Left lung (tissue), 10 donors: ENCODE measurements around the gene GTF2E1. TPM values are rescaled to one million over a fixed set of nuclear protein-coding genes. Genes with fewer than 3 reads are reported as not detected.

Experiments used
- ATAC-seq: fragments of 200-7000 bp; cut with Tn5 transposase; one replicate; pipeline ENCODE4 v1.9.1; 2020; ENCODE audit warnings: moderate library complexity
- DNase-seq, 4 donors: peaks; one replicate each; pipeline ENCODE4 v3.0.0-alpha.2; 2013 to 2020
- H3K27ac ChIP-seq, 2 donors: fragments of 200-600 bp; sonication (generic) in 1 of 2; one replicate each; pipeline versions ENCODE4 v1.5.0 to v1.8.0; 2020 to 2021
- H3K27me3 ChIP-seq, 2 donors: fragments of 200-600 bp; sonication (generic) in 1 of 2; one replicate each; pipeline versions ENCODE4 v1.5.0 to v1.8.0; 2020 to 2021
- H3K36me3 ChIP-seq, 2 donors: fragments of 200-600 bp; sonication (generic) in 1 of 2; one replicate each; pipeline versions ENCODE4 v1.5.0 to v1.8.0; 2020 to 2021
- H3K4me1 ChIP-seq, 2 donors: fragments of 200-600 bp; one replicate each; pipeline ENCODE4 v1.8.0; 2021
- H3K4me3 ChIP-seq, 2 donors: fragments of 200-600 bp; sonication (generic) in 1 of 2; one replicate each; pipeline versions ENCODE4 v1.5.0 to v1.8.0; 2020 to 2021; ENCODE audit warnings: mild to moderate bottlenecking in 1 of 2
- H3K9me3 ChIP-seq, 2 donors: fragments of 200-600 bp; sonication (generic) in 1 of 2; one replicate each; pipeline versions ENCODE4 v1.5.0 to v1.8.0; 2020 to 2021
- intact Hi-C, 2 donors: fragments of 100-400 bp; cut with DNase I; formaldehyde crosslinking; loops; one replicate each; pipeline versions ENCODE4 v1.11.2 to v1.14.2; 2022
- polyA plus RNA-seq, 6 donors: library from polyadenylated mRNA; unstranded; fragments of 120-200 nt; gene quantifications; one replicate each; pipeline ENCODE4 v1.2.1, GENCODE V29; 2013; ENCODE audit not compliant: insufficient read length in 6 of 6
- total RNA-seq, 2 donors: library from RNA; stranded (reverse); fragmentation: NEBNext Ultra II Directional; extraction: Animal tissue kit (Norgen Biotek cat#: 25700); gene quantifications; one replicate each; pipeline ENCODE4 v1.2.1, GENCODE V29; 2021
- TF ChIP-seq, protein P1 (sequence below), 2 donors: fragments of 200-600 bp; sonication (generic) in 1 of 2; IDR thresholded peaks; one replicate each; pipeline versions ENCODE4 v1.5.0 to v1.8.0; 2021; ENCODE audit warnings: antibody characterized with exemption in 2 of 2
- donor health status: DM: no; HTN: yes; CAD: no.
- donor health status: DM: no; HTN: no; CAD: no.

GTF2E1 gene
- total and polyA plus RNA-seq, 8 donors, result 11.9 to 21.5 (median 14.1) TPM

DNA sequence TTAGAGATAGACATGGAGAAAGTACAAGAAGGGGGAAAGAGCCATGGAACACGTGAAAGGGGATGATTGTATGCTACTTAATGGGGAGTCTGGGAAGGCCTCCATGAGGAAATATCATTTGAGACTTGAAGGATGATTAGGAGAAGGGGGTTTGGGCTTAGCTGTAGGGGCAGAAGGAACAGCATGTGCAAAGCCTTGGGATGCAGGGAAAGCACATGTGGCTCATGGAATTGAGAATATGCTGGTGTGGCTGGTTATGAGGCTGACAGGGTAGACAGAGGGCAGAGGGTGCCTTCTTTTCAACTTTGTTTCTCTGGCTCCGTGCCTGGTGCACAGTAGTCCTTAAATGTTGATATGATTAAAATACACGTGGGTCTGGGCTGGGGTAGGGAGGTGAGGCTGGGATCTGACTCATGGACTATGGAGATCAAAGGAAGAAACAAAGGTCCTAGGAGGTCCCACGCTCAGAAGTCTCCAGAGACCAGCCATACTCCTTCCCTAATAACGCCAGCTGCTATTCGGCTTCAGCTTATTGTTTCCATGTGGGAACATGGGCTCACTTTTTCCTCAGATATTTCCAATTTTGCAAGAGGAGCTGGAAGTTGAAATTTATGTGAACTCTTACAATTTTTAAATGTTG is 1.1 kb downstream of the GTF2E1 start:
- Histone ChIP-seq H3K4me3 (peak overlapping the region; percentile 65 to 81), H3K4me1 (peaks cover 0 to 22% of the 10 kb centered on the region in 2 donors), H3K36me3 (no peaks in the 10 kb centered on the region), H3K9me3 (no peaks in the 10 kb centered on the region), H3K27ac (peak overlapping the region in 1 of 2 donors; percentile 98), H3K27me3 (no peaks in the 10 kb centered on the region)
- intact Hi-C loops, result no loop called here
- DNase-seq, result no peak
- TF ChIP-seq, protein P1, sequence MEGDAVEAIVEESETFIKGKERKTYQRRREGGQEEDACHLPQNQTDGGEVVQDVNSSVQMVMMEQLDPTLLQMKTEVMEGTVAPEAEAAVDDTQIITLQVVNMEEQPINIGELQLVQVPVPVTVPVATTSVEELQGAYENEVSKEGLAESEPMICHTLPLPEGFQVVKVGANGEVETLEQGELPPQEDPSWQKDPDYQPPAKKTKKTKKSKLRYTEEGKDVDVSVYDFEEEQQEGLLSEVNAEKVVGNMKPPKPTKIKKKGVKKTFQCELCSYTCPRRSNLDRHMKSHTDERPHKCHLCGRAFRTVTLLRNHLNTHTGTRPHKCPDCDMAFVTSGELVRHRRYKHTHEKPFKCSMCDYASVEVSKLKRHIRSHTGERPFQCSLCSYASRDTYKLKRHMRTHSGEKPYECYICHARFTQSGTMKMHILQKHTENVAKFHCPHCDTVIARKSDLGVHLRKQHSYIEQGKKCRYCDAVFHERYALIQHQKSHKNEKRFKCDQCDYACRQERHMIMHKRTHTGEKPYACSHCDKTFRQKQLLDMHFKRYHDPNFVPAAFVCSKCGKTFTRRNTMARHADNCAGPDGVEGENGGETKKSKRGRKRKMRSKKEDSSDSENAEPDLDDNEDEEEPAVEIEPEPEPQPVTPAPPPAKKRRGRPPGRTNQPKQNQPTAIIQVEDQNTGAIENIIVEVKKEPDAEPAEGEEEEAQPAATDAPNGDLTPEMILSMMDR (IDR thresholded peaks at IDR 0.05), result no peak
- ATAC-seq, result no peak

DNA sequence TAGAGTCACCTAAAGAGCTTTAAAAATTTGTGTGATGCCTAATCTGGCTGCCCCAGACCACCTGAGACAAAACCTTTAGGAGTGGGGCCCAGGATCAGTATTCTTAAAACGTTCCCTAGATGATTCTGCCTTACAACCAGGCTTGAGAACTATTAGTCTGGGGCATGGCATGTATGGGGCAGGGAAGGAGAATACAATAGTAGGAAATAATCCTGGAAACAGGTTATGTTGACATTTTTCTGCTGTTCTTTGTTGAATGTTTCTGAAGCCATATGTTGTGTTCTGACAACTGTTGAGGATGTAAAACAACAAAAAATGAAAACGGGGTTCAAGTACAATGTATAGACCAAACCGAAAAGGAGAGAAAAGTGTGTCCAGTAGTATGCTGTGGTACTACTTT is 2.9 kb downstream of the GTF2E1 start:
- Histone ChIP-seq H3K36me3 (peaks cover 0 to 1% of the 10 kb centered on the region in 2 donors), H3K27ac (no peak overlapping the region), H3K4me3 (no peak overlapping the region), H3K4me1 (peaks cover 0 to 22% of the 10 kb centered on the region in 2 donors), H3K9me3 (no peaks in the 10 kb centered on the region), H3K27me3 (no peaks in the 10 kb centered on the region)
- no peak for ATAC-seq
- no peak for DNase-seq
- intact Hi-C loops, result no loop called here
- TF ChIP-seq, protein P1 (IDR thresholded peaks at IDR 0.05), result no peak

DNA sequence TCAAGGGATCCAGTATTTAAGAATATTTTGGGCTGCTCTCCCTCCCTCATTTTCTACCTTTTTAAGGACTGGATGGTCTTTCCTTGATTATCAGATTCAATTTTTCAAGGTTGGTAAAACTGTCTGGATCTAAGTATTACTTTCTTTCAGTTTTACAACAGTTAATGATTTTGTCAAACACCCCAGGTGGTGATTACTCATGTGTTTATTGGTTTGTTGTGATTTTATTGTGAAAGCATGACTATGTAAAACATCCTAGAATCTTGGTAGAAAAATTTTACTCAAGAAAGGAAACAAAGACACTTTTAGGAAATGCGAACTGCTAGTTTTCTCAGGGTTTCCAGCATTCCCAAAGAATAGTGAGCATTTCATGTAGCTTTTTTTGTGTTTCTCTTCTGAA is 7.3 kb downstream of the GTF2E1 start:
- no peaks in the 10 kb centered on the region for H3K4me1 ChIP-seq
- TF ChIP-seq, protein P1 (IDR thresholded peaks at IDR 0.05), result no peak
- intact Hi-C loops, result no loop called here

DNA sequence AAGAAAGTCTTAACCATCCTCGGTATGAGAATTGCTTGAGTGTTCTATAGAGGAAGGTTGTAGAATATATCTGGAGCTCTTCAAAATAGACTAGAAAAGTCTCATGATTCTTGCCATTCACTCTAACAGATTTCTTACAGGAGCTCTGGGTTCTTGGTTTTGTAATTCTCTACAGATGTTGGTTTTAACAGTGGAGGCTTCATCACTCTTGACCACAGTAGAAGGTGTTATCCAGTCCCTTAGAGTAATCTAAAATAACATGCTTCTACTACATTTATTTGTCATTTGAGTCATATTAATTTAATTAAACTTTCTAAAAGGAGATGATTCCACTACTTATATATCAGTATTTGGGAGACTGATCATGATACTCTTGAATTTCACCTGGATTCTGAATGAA is 9.7 kb downstream of the GTF2E1 start:
- intact Hi-C loops, result no loop called here
- Histone ChIP-seq H3K27ac (no peak overlapping the region), H3K27me3 (no peaks in the 10 kb centered on the region), H3K4me3 (no peak overlapping the region), H3K4me1 (no peaks in the 10 kb centered on the region), H3K36me3 (peaks cover 0 to 28% of the 10 kb centered on the region in 2 donors), H3K9me3 (no peaks in the 10 kb centered on the region)
- ATAC-seq (no peak), DNase-seq (no peak)
- TF ChIP-seq, protein P1 (IDR thresholded peaks at IDR 0.05), result no peak

More for the DNA sequence above, 7.3 kb downstream of the GTF2E1 start:
- no peak overlapping the region for H3K4me3 ChIP-seq
- no peaks in the 10 kb centered on the region for H3K9me3 ChIP-seq
- ATAC-seq, result no peak
- no peak overlapping the region for H3K27ac ChIP-seq
- H3K36me3 ChIP-seq, result peaks cover 0 to 28% of the 10 kb centered on the region in 2 donors
- no peak for DNase-seq
- H3K27me3 ChIP-seq, result no peaks in the 10 kb centered on the region

DNA sequence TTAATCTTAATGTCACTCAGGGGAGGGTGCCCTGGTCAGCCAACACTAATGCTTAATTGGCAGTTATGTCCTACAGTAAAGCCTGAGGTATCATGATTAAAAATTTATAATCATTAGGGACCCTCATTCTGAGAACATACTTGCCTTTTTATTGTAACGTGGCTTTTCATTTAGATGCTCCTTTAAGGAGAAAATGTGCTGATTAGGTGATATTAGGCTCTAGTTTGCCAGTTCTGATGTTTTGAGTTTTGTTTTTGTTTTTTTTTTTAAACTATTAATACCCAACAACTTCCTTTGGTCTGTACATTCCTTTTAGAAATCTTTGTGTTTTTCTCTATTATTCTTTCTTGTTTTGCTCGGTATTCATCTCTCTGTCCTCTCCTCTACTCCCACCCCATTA is 10.3 kb downstream of the GTF2E1 start:
- Histone ChIP-seq H3K4me3 (no peak overlapping the region), H3K27ac (no peak overlapping the region), H3K4me1 (no peaks in the 10 kb centered on the region), H3K36me3 (peaks cover 0 to 28% of the 10 kb centered on the region in 2 donors), H3K9me3 (no peaks in the 10 kb centered on the region), H3K27me3 (no peaks in the 10 kb centered on the region)
- TF ChIP-seq, protein P1 (IDR thresholded peaks at IDR 0.05), result no peak
- ATAC-seq (no peak), DNase-seq (no peak)
- intact Hi-C loops, result no loop called here
